K562 (cell line): Measurements from ENCODE around the gene CYB5R2. TPM values are rescaled to one million over a fixed set of nuclear protein-coding genes. Genes with fewer than 3 reads are reported as not detected.

Experiments used
- ATAC-seq: fragments of 200-7000 bp; cut with Tn5 transposase; 3 replicates; pipeline ENCODE4 v1.9.1; 2020; ENCODE audit warnings: moderate library complexity
- BruUV-seq: library from RNA; stranded (reverse); fragments of 400-500 nt; replicated peaks from 2 replicates; lab custom pipeline; 2021; lab: Mats Ljungman, UMichigan
- CTCF ChIA-PET: fragments of 300-600 bp; formaldehyde crosslinking; extraction: SDS; loops from one replicate; lab custom pipeline; 2021; ENCODE audit warnings: low intra/inter-chr PET ratio; lab: Yijun Ruan, JAX
- POLR2A ChIA-PET: fragments of 300-600, 350-650 bp; sonication (Branson Sonifier 250); formaldehyde crosslinking; extraction: SDS; loops from one replicate; lab custom pipeline; 2021; ENCODE audit warnings: antibody characterized with exemption, inconsistent platforms; lab: Yijun Ruan, JAX
- DNase-seq, 4 experiments: peaks; one replicate each; pipeline versions ENCODE4 v3.0.0 to v3.0.0-alpha.2; 2011 to 2018; ENCODE audit warnings: low spot score in 3 of 4, mixed read lengths in 3 of 4; ENCODE audit errors: extremely low read depth in 1 of 4
- FAIRE-seq: peaks from 2 replicates; lab custom pipeline; 2011; peaks lifted over from hg19 to GRCh38; lab: Jason Lieb, UNC
- H2AFZ ChIP-seq: 2 replicates; pipeline ENCODE4 v1.6.0; 2011; ENCODE audit warnings: low read depth, low read length, control low read depth, inconsistent platforms
- H3K27ac ChIP-seq: fragments of 200-600 bp; 3 replicates; pipeline ENCODE4 v1.8.0; 2011; ENCODE audit warnings: low read depth, mild to moderate bottlenecking, control low read depth, inconsistent platforms, low read length, moderate library complexity, mixed read lengths; ENCODE audit errors: extremely low read depth
- H3K27me3 ChIP-seq, 2 experiments: fragments of 300-600 bp in 1 of 2; 2 replicates in 1 of 2; 3 replicates in 1 of 2; pipeline versions ENCODE4 v1.6.0 to v1.8.0; 2011; ENCODE audit warnings: inconsistent platforms in 2 of 2, low read length in 2 of 2, mild to moderate bottlenecking in 1 of 2, mixed read lengths in 1 of 2, moderate library complexity in 1 of 2; ENCODE audit not compliant: control insufficient read depth in 2 of 2, insufficient read depth in 2 of 2
- H3K36me3 ChIP-seq: fragments of 300-600 bp; 3 replicates; pipeline ENCODE4 v1.8.0; 2011; ENCODE audit warnings: mild to moderate bottlenecking, low read length, inconsistent platforms; ENCODE audit not compliant: control insufficient read depth, insufficient read depth
- H3K4me1 ChIP-seq, 2 experiments: fragments of 200-600 bp in 1 of 2; replicated peaks in 1 of 2; 2 replicates in 1 of 2; 3 replicates in 1 of 2; pipeline versions ENCODE4 v1.5.1 to v1.8.0; 2011; ENCODE audit warnings: inconsistent platforms in 2 of 2, low read length in 2 of 2, mild to moderate bottlenecking in 1 of 2, mixed read lengths in 1 of 2, moderate library complexity in 1 of 2; ENCODE audit not compliant: control insufficient read depth in 2 of 2, insufficient read depth in 2 of 2
- H3K4me2 ChIP-seq: 2 replicates; pipeline ENCODE4 v1.6.1; 2011; ENCODE audit warnings: low read length, control low read depth, inconsistent platforms, mixed read lengths; ENCODE audit not compliant: insufficient read depth
- H3K4me3 ChIP-seq: fragments of 200-600 bp; sonication (generic), shearing (Covaris generic); 2 replicates; pipeline ENCODE4 v1.5.1; 2016; ENCODE audit warnings: control low read depth, inconsistent platforms
- H3K79me2 ChIP-seq: fragments of 200-600 bp; 3 replicates; pipeline ENCODE4 v1.8.0; 2011; ENCODE audit warnings: low read length, inconsistent platforms; ENCODE audit not compliant: control insufficient read depth, insufficient read depth
- H3K9ac ChIP-seq, 2 experiments: 2 replicates each; pipeline versions ENCODE4 v1.6.0 to v1.6.1; 2011; ENCODE audit warnings: low read depth in 2 of 2, low read length in 2 of 2, control low read depth in 1 of 2, inconsistent platforms in 1 of 2, mild to moderate bottlenecking in 1 of 2, mixed read lengths in 1 of 2; ENCODE audit not compliant: insufficient read depth in 1 of 2
- H3K9me1 ChIP-seq: one replicate; pipeline ENCODE4 v1.6.0; 2011; ENCODE audit warnings: inconsistent platforms, mild to moderate bottlenecking, low read length, moderate library complexity; ENCODE audit not compliant: control insufficient read depth, insufficient read depth
- H3K9me3 ChIP-seq: replicated peaks from 2 replicates; pipeline ENCODE4 v1.5.1; 2011; ENCODE audit warnings: low read depth, low read length, inconsistent platforms; ENCODE audit not compliant: control insufficient read depth, insufficient read depth
- H4K20me1 ChIP-seq: replicated peaks from 2 replicates; pipeline ENCODE4 v1.6.1; 2011; ENCODE audit warnings: low read length, inconsistent platforms, mixed read lengths; ENCODE audit not compliant: control insufficient read depth, insufficient read depth
- ADNP ChIP-seq: fragments of 200-800 bp; sonication (Bioruptor generic); IDR thresholded peaks from 2 replicates; pipeline ENCODE4 v1.6.1; 2016; ENCODE audit warnings: missing genetic modification characterization, missing compliant biosample characterization
- BRF1 ChIP-seq: IDR thresholded peaks from 3 replicates; pipeline ENCODE4 v1.6.1; 2011; ENCODE audit warnings: borderline replicate concordance, mild to moderate bottlenecking; ENCODE audit not compliant: insufficient read length; ENCODE audit errors: extremely low read depth
- CAMTA2 ChIP-seq: fragments of 250-450 bp; sonication (Bioruptor Pico); conservative IDR thresholded peaks from 2 replicates; pipeline ENCODE4 v1.5.1; 2022
- EHMT2 ChIP-seq: fragments of 450-650 bp; IDR thresholded peaks from 2 replicates; pipeline ENCODE4 v1.6.1; 2018; ENCODE audit warnings: antibody characterized with exemption
- ETV5 ChIP-seq: sonication (generic); formaldehyde crosslinking; IDR thresholded peaks from 2 replicates; pipeline ENCODE4 v1.4.0; 2020; ENCODE audit warnings: low read depth, mild to moderate bottlenecking, missing genetic modification reagents
- NR2F6 ChIP-seq: fragments of 450-650 bp; formaldehyde crosslinking; IDR thresholded peaks from 2 replicates; pipeline ENCODE4 v1.4.0; 2020; ENCODE audit warnings: mild to moderate bottlenecking
- POLR2H ChIP-seq: IDR thresholded peaks from 2 replicates; pipeline ENCODE4 v1.6.1; 2016; ENCODE audit warnings: missing genetic modification characterization, low read depth, mild to moderate bottlenecking, control low read depth, missing compliant biosample characterization, moderate library complexity
- WHSC1 ChIP-seq: IDR thresholded peaks from one replicate; pipeline ENCODE4 v1.6.1; 2012; ENCODE audit warnings: low read length, control low read depth, inconsistent platforms
- ZNF212 ChIP-seq: fragments of 450-650 bp; formaldehyde crosslinking; IDR thresholded peaks from 2 replicates; pipeline ENCODE4 v1.4.0; 2020; ENCODE audit warnings: mild to moderate bottlenecking
- ZNF668 ChIP-seq: fragments of 250-450 bp; sonication (Bioruptor Pico); IDR thresholded peaks from 2 replicates; pipeline ENCODE4 v1.8.0; 2022; ENCODE audit warnings: mild to moderate bottlenecking, inconsistent platforms
- ZNF785 ChIP-seq: fragments of 250-450 bp; sonication (Bioruptor Pico); IDR thresholded peaks from 2 replicates; pipeline ENCODE4 v1.4.0; 2020; ENCODE audit warnings: mild to moderate bottlenecking
- ZNF79 ChIP-seq: fragments of 250-450 bp; sonication (Bioruptor Pico); IDR thresholded peaks from 2 replicates; pipeline ENCODE4 v1.4.0; 2020; ENCODE audit warnings: low read depth, mild to moderate bottlenecking, moderate library complexity
- WGBS: fragments of 100-300 bp; shearing (Covaris generic); methylation state at CpG from one replicate; pipeline ENCODE4 v1.1.6; 2016; ENCODE audit warnings: low coverage, mixed read lengths; ENCODE audit not compliant: insufficient coverage; ENCODE audit errors: missing lambda C conversion rate; 5-methylcytosine and 5-hydroxymethylcytosine counted together
- in situ Hi-C: fragments of 300-500 bp; cut with MboI; formaldehyde crosslinking; loops from 4 replicates; pipeline ENCODE4 v1.15.0; 2018; ENCODE audit warnings: inconsistent platforms, mixed read lengths
- intact Hi-C: fragments of 100-400 bp; cut with micrococcal nuclease; formaldehyde crosslinking; loops from 2 replicates; pipeline ENCODE4 v1.14.2; 2022
- polyA plus RNA-seq, 8 experiments: library from polyadenylated mRNA; depleted of rRNA in 4 of 8; stranded (reverse) in 5 of 8; unstranded in 3 of 8; fragments of >200 nt; fragmentation: Nextera tagmentation in 2 of 8; fragmentation: Illumina TruSeq in 1 of 8; extraction: Ambion mirVana in 2 of 8; extraction: Trizol in 1 of 8; gene quantifications; 2 replicates each; pipeline versions ENCODE4 v1.2.1 to v1.2.3, GENCODE V29; 2011 to 2014; ENCODE audit warnings: inconsistent platforms in 1 of 8, missing spikeins in 1 of 8
- total RNA-seq, 7 experiments: library from RNA; depleted of rRNA in 6 of 7; stranded (reverse); fragments of >200 nt in 6 of 7; fragmentation: Illumina TruSeq in 2 of 7; extraction: Trizol in 2 of 7; gene quantifications; 2 replicates each; pipeline versions ENCODE4 v1.2.1 to v1.2.3, GENCODE V29; 2011 to 2021; ENCODE audit warnings: low replicate concordance in 1 of 7
- TF ChIP-seq, protein P1 (sequence below): sonication (generic); formaldehyde crosslinking; IDR thresholded peaks from 2 replicates; pipeline ENCODE4 v1.8.0; 2022; ENCODE audit warnings: mild to moderate bottlenecking, missing genetic modification reagents

Gene CYB5R2
- total and polyA plus RNA-seq, 9 of the 15 experiments (the other 6 are each of a cell fraction or from before 2014, with no cell fraction given): 8.2 to 28.7 (median 13.6) TPM

DNA sequence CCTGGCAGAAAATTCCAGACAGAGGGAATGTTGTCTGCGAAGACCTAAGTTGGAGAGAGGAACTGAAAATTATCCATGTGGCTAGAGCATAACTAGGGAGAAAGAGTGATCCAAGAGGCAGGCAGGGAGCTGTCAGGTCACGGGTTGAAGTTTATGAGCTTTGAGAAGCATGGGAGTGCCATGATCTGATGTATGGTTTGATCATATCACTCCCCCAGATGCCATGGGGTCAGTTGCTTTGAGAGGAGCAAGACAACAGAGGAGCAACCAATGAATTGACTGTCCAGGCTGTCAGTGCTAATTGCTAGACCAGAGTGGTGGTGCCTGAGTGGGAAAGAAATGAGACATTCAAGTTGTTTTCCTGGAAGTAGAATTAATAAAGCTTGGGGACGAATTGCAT is 54.0 kb downstream of the CYB5R2 start (continued):
- TF ChIP-seq ZNF785 (CRISPR knock-in tag) (no peak), BRF1 (no peak), EHMT2 (no peak), ZNF212 (CRISPR knock-in tag) (no peak), CAMTA2 (CRISPR knock-in tag) (no peak)
- TF ChIP-seq, protein P1, sequence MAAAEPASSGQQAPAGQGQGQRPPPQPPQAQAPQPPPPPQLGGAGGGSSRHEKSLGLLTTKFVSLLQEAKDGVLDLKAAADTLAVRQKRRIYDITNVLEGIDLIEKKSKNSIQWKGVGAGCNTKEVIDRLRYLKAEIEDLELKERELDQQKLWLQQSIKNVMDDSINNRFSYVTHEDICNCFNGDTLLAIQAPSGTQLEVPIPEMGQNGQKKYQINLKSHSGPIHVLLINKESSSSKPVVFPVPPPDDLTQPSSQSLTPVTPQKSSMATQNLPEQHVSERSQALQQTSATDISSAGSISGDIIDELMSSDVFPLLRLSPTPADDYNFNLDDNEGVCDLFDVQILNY (CRISPR knock-in tag): no peak
- TF ChIP-seq, all 486 proteins: peak for 0

DNA sequence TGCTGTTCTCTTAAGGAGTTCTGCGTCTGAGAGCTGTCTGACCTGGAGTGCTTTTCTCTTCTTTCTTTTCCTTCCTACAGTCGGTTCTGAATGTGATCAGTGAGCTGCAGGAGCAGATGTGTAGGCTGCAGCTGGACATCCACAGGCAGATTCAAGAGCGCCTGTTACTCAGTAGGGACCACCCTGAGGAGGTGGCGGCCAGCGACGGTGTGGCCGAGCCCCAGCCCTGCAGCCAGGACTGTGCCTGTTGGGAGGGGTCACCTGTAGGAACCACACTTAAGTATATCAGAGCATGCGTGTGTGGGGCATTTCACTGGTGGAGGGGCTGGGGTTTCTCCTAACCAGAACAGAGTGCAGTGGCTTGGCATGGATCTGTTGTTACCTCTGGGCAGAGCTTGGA is 56.3 kb downstream of the CYB5R2 start:
- Histone ChIP-seq H2AFZ (no peak overlapping the region), H3K4me1 (no peaks in the 10 kb centered on the region; a peak in 1 of 5 replicates), H3K9ac (no peak overlapping the region), H3K9me1 (no peaks in the 10 kb centered on the region), H4K20me1 (no peaks in the 10 kb centered on the region), H3K9me3 (no peaks in the 10 kb centered on the region), H3K79me2 (no peaks in the 10 kb centered on the region), H3K4me3 (no peak overlapping the region), H3K27me3 (no peaks in the 10 kb centered on the region; a peak in 1 of 5 replicates), H3K36me3 (no peaks in the 10 kb centered on the region), H3K4me2 (no peak overlapping the region), H3K27ac (no peak overlapping the region)
- ATAC-seq: no peak
- in situ Hi-C loops (no loop called here), intact Hi-C loops (no loop called here)
- ChIA-PET CTCF (no interaction called here), POLR2A (no interaction called here)
- FAIRE-seq: no peak
- no TSS peak for BruUV-seq
- TF ChIP-seq NR2F6 (CRISPR knock-in tag) (no peak), ETV5 (CRISPR knock-in tag) (no peak), ZNF79 (CRISPR knock-in tag) (no peak), ZNF668 (CRISPR knock-in tag) (no peak), ADNP (tag) (no peak), POLR2H (tag) (no peak), WHSC1 (no peak)
- WGBS: 1% methylated on average over 7 of the region's 8 CpGs
- DNase-seq: no peak

Other genes starting within 250 kb of the CYB5R2 start
- gene OLFML1, start 188.0 kb downstream of the CYB5R2 start, total RNA-seq (2014; rRNA removed): not detected in 2 replicates
- gene OLFML1, start 188.0 kb downstream of the CYB5R2 start, total RNA-seq (2014; rRNA removed; fragmentation: Illumina TruSeq; extraction: Trizol): not detected in 2 replicates
- gene OLFML1, start 188.0 kb downstream of the CYB5R2 start, total RNA-seq (2015; rRNA removed; fragmentation: Illumina TruSeq; extraction: Trizol): not detected in 2 replicates
- not detected in 2 replicates for gene OLFML1, start 188.0 kb downstream of the CYB5R2 start, total RNA-seq (2021)
- gene OLFML1, start 188.0 kb downstream of the CYB5R2 start, polyA plus RNA-seq (2011; rRNA removed): not detected in 2 replicates
- not detected in 2 replicates for gene OLFML1, start 188.0 kb downstream of the CYB5R2 start, polyA plus RNA-seq (2014; fragmentation: Illumina TruSeq; extraction: Trizol)
- gene OLFML1, start 188.0 kb downstream of the CYB5R2 start, polyA plus RNA-seq (2014; fragmentation: Nextera tagmentation; extraction: Ambion mirVana): not detected
- gene OLFML1, start 188.0 kb downstream of the CYB5R2 start, polyA plus RNA-seq (2014; rRNA removed): not detected in 2 replicates
- 0.68 and 2.1 TPM in 2 replicates for gene PPFIBP2, start 159.5 kb downstream of the CYB5R2 start, total RNA-seq (2014; rRNA removed)
- gene PPFIBP2, start 159.5 kb downstream of the CYB5R2 start, total RNA-seq (2014; rRNA removed; fragmentation: Illumina TruSeq; extraction: Trizol): 1.3 and 1.9 TPM in 2 replicates
- gene PPFIBP2, start 159.5 kb downstream of the CYB5R2 start, total RNA-seq (2015; rRNA removed; fragmentation: Illumina TruSeq; extraction: Trizol): 2.7 TPM in 2 replicates
- 1.2 and 2.4 TPM in 2 replicates for gene PPFIBP2, start 159.5 kb downstream of the CYB5R2 start, total RNA-seq (2021)
- 0.79 and 2.4 TPM in 2 replicates for gene PPFIBP2, start 159.5 kb downstream of the CYB5R2 start, polyA plus RNA-seq (2011; rRNA removed)
- gene PPFIBP2, start 159.5 kb downstream of the CYB5R2 start, polyA plus RNA-seq (2014; fragmentation: Illumina TruSeq; extraction: Trizol): 1.5 and 3.4 TPM in 2 replicates
- 1 to 10 TPM in 1 of 2 experiments, under 1 TPM in 1; 0.18 to 1.1 TPM for gene PPFIBP2, start 159.5 kb downstream of the CYB5R2 start, polyA plus RNA-seq (2014; fragmentation: Nextera tagmentation; extraction: Ambion mirVana)
- gene PPFIBP2, start 159.5 kb downstream of the CYB5R2 start, polyA plus RNA-seq (2014; rRNA removed): 1.1 and 2.6 TPM in 2 replicates
- gene OVCH2, start 33.0 kb upstream of the CYB5R2 start, total RNA-seq (2014; rRNA removed): not detected in 2 replicates
- not detected in 2 replicates for gene OVCH2, start 33.0 kb upstream of the CYB5R2 start, total RNA-seq (2014; rRNA removed; fragmentation: Illumina TruSeq; extraction: Trizol)
- gene OVCH2, start 33.0 kb upstream of the CYB5R2 start, total RNA-seq (2015; rRNA removed; fragmentation: Illumina TruSeq; extraction: Trizol): not detected in 2 replicates
- not detected in 2 replicates for gene OVCH2, start 33.0 kb upstream of the CYB5R2 start, total RNA-seq (2021)
- gene OVCH2, start 33.0 kb upstream of the CYB5R2 start, polyA plus RNA-seq (2011; rRNA removed): not detected in 2 replicates
- not detected in 2 replicates for gene OVCH2, start 33.0 kb upstream of the CYB5R2 start, polyA plus RNA-seq (2014; fragmentation: Illumina TruSeq; extraction: Trizol)
- gene OVCH2, start 33.0 kb upstream of the CYB5R2 start, polyA plus RNA-seq (2014; fragmentation: Nextera tagmentation; extraction: Ambion mirVana): not detected
- gene OVCH2, start 33.0 kb upstream of the CYB5R2 start, polyA plus RNA-seq (2014; rRNA removed): not detected in 2 replicates
- not detected in 2 replicates for gene OR5P2, start 123.4 kb upstream of the CYB5R2 start, total RNA-seq (2014; rRNA removed)
- gene OR5P2, start 123.4 kb upstream of the CYB5R2 start, total RNA-seq (2014; rRNA removed; fragmentation: Illumina TruSeq; extraction: Trizol): not detected in 2 replicates
- not detected in 2 replicates for gene OR5P2, start 123.4 kb upstream of the CYB5R2 start, total RNA-seq (2015; rRNA removed; fragmentation: Illumina TruSeq; extraction: Trizol)
- not detected in 2 replicates for gene OR5P2, start 123.4 kb upstream of the CYB5R2 start, total RNA-seq (2021)
- gene OR5P2, start 123.4 kb upstream of the CYB5R2 start, polyA plus RNA-seq (2011; rRNA removed): not detected in 2 replicates
- gene OR5P2, start 123.4 kb upstream of the CYB5R2 start, polyA plus RNA-seq (2014; fragmentation: Illumina TruSeq; extraction: Trizol): not detected in 2 replicates
- gene OR5P2, start 123.4 kb upstream of the CYB5R2 start, polyA plus RNA-seq (2014; fragmentation: Nextera tagmentation; extraction: Ambion mirVana): not detected
- not detected in 2 replicates for gene OR5P2, start 123.4 kb upstream of the CYB5R2 start, polyA plus RNA-seq (2014; rRNA removed)
- gene OR5P3, start 157.3 kb upstream of the CYB5R2 start, total RNA-seq (2014; rRNA removed): not detected in 2 replicates
- gene OR5P3, start 157.3 kb upstream of the CYB5R2 start, total RNA-seq (2014; rRNA removed; fragmentation: Illumina TruSeq; extraction: Trizol): not detected in 2 replicates
- gene OR5P3, start 157.3 kb upstream of the CYB5R2 start, total RNA-seq (2015; rRNA removed; fragmentation: Illumina TruSeq; extraction: Trizol): not detected in 2 replicates
- not detected in 2 replicates for gene OR5P3, start 157.3 kb upstream of the CYB5R2 start, total RNA-seq (2021)
- not detected in 2 replicates for gene OR5P3, start 157.3 kb upstream of the CYB5R2 start, polyA plus RNA-seq (2011; rRNA removed)
- gene OR5P3, start 157.3 kb upstream of the CYB5R2 start, polyA plus RNA-seq (2014; fragmentation: Illumina TruSeq; extraction: Trizol): not detected in 2 replicates
- gene OR5P3, start 157.3 kb upstream of the CYB5R2 start, polyA plus RNA-seq (2014; fragmentation: Nextera tagmentation; extraction: Ambion mirVana): not detected
- not detected in 2 replicates for gene OR5P3, start 157.3 kb upstream of the CYB5R2 start, polyA plus RNA-seq (2014; rRNA removed)